ENCODE results near the gene AMACR. TPM values are rescaled to one million over a fixed set of nuclear protein-coding genes. Genes with fewer than 3 reads are reported as not detected.

Gene AMACR
- total RNA-seq (2022; extraction: Qiagen RNA extraction) = 15.0 to 17.9 TPM (median 15.8 TPM) in 5 replicates

DNA sequence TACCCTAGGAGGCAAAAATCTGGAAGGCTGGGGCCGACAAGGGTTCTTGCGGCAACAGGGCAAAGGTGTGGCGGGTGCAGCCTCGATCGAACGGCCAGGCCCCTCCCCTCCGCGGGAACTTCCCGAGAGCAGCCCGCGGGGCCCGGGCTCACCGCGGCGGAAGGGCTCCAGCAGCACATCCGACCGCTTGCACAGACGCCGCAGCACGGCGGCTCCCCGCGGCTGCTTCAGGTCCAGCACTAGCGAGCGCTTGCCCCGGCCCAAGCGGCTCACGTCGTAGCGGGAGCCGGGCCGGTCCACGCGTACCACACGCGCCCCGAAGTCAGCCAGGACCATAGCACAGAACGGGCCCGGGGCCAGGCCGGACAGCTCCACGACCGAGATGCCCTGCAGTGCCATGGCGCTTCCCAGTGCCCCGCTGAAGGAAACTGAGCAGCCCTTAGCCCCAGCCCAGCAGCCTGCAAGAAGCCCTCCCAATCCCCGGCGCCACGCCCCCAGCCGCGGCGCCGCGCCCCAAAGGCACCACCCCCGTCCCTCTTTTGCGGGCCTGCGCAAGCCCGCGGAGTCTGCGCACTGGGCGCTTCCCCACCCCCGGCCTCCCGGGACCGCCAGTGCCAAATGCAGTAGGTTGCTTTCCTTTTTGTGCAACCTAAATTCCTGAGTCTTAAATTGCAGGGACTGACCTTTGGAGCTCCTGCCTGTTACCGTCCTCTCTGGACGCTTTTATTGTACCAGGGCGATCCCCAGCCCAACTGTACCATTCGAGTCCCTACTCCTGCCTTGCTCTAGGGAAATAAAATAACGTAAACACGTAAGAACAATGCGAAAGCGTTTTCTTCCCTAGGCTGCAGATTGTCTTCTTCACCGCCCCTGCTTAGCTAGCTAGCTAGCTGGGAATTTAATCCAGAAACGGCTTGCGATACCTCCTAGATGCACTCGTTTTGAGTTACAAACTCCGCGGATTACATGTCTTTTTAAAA lies at the start of gene AMACR:
TSS of gene AMACR (minus strand) at position 430 of the 980 bp plus-strand sequence. CDS start at position 399, 31 bp downstream.

DNA sequence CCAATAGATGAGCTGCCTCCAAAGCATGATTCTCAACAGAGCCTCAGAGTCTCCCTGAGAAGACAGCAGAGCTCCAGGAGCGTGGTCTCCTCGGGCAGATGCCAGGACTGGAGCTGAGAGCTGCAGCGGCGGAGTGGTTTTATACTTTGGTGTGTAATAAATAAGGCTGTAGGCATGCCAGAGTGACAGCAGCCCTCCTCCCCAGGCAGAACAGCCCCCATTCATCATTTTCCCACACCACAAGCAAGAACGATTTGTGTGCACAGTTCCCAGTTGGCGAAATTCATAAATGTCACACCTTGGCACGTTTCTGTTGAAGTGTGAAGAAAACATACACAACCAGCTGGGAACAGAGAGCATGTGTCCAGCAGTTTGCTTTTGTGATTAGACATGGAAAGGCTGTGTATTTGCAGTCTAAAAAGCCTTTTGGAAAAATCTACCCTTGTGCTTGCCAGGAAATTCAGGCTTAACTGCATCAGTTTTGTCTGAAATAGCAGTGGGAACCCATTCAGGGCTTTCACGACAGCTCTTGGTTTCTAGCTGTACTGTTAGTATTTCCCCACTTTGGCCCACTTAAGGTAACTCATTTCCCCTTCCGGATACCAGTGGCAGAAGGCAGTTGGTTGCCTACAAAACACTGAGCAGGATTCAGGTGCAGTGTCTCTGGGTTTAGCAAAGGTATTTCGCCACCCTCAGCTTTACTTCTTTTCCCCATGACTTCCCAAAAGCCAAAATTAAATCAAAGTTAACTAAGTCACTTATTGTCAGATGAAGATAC lies 35.4 kb upstream of the AMACR start, which contains the start of gene C1QTNF3:
TSS of gene C1QTNF3 (minus strand) at position 115 of the 778 bp plus-strand sequence. CDS start at position 27, 88 bp downstream.

DNA sequence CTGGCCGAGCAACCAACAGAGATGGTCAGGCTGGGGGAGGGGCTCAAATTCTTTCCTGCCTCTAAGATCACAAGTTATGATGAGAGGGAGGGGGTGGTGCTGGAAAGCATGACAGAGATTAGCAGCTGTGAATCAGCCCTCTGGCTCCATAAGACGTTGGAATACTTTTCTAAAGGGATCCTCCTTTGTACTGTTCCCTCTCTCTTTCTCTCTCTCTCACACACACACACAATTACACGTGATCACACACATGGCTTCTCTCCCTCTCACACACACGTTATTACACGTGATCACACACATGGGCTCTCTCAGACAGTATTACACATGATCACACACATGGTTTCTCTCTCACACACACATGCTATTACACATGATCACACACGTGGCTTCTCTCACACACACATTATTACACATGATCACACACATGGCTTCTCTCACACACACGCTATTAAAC lies 23.2 kb downstream of the AMACR start, which contains the start of gene SLC45A2:
TSS of gene SLC45A2 (minus strand) at position 23 of the 454 bp plus-strand sequence. CDS start 110 bp downstream, outside the sequence.

DNA sequence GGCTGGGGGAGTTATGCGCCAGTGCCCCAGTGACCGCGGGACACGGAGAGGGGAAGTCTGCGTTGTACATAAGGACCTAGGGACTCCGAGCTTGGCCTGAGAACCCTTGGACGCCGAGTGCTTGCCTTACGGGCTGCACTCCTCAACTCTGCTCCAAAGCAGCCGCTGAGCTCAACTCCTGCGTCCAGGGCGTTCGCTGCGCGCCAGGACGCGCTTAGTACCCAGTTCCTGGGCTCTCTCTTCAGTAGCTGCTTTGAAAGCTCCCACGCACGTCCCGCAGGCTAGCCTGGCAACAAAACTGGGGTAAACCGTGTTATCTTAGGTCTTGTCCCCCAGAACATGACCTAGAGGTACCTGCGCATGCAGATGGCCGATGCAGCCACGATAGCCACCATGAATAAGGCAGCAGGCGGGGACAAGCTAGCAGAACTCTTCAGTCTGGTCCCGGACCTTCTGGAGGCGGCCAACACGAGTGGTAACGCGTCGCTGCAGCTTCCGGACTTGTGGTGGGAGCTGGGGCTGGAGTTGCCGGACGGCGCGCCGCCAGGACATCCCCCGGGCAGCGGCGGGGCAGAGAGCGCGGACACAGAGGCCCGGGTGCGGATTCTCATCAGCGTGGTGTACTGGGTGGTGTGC lies 71.4 kb downstream of the AMACR start, which contains the start of gene RXFP3:
TSS of gene RXFP3 (plus strand) at position 6 of the 636 bp plus-strand sequence. CDS start at position 361, 355 bp downstream.

Other genes with a start within 250 kb of the AMACR start
- 6.2 to 7.9 TPM (median 7.3 TPM) in 5 replicates for gene ADAMTS12, start 116.1 kb downstream of the AMACR start, total RNA-seq (2022; extraction: Qiagen RNA extraction)
- gene RXFP3, start 71.7 kb downstream of the AMACR start, total RNA-seq (2022; extraction: Qiagen RNA extraction) = not detected in 5 replicates
- 0.17 TPM in 1 of 5 replicates, not detected in the others for gene SLC45A2, start 23.4 kb downstream of the AMACR start, total RNA-seq (2022; extraction: Qiagen RNA extraction)
- gene C1QTNF3, start 35.2 kb upstream of the AMACR start, total RNA-seq (2022; extraction: Qiagen RNA extraction) = 0.17 to 0.26 TPM (median 0.20 TPM) in 4 of 5 replicates, not detected in the other